DND-41 (cell line): ENCODE data around the gene KRT7.

Experiments
- CTCF ChIP-seq: IDR thresholded peaks from 2 replicates; pipeline ENCODE4 v1.5.1; 2012; ENCODE audit warnings: borderline replicate concordance, low read length, moderate library complexity, mild to moderate bottlenecking; ENCODE audit not compliant: poor library complexity, severe bottlenecking; ENCODE audit errors: extremely low read depth
- EZH2 ChIP-seq: IDR thresholded peaks from 3 replicates; pipeline ENCODE4 v1.6.1; 2012; ENCODE audit warnings: borderline replicate concordance, low read depth, mild to moderate bottlenecking, moderate library complexity, low read length, inconsistent platforms; ENCODE audit not compliant: severe bottlenecking

DNA sequence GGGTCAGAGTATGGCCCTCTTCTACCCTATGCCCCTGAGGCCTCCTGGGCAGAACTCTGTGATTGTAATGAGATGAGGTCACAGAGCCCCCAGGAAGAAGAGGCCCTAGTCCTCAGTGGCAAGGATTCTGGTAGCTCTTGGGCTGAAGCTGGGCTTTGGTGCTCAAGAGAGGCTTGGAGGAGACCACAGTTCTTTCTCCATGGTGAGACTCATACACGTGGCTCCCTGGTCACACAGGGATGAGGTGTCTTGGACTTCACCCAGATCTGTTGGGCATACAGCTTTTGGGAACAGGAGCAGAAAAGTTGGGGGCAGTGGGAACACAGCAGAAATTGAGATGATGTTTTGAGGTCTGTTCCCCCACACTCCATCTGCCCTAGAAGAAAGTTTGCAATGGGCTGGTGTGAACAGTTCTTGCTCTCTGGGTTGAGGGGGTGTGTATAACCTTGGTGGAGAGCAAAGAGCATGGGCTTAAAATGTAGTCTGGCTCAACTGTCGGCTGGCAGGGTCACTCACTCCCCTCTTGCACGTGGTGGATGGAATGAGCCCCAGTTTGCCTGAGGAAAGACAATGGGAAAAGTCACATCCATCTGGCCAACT lies 41.6 kb downstream of the KRT7 start, which contains the start of gene KRT86:
- no peak for TF ChIP-seq CTCF
- no peak for TF ChIP-seq EZH2
